Urothelium cell line (cell line): ENCODE data around the gene FBN3.
A peak's percentile ranks its signal among the peaks of the same experiment; 100 is the strongest.

Experiments used
- DNase-seq: peaks from one replicate; pipeline ENCODE4 v3.0.0; 2011; ENCODE audit warnings: low spot score, mixed read lengths
- FAIRE-seq: peaks from 2 replicates; lab custom pipeline; 2011; peaks lifted over from hg19 to GRCh38; lab: Jason Lieb, UNC

Gene FBN3

GRCh38 chr19:8094336-8094735, 55.1 kb downstream of the FBN3 start:
- DNase-seq (no peak), FAIRE-seq (no peak)

- DNase-seq (no peak), FAIRE-seq (no peak)
These were observed 55.7 kb downstream of the FBN3 start for GRCh38 chr19:8093740-8094139.

GRCh38 chr19:8090950-8091349, 58.4 kb downstream of the FBN3 start:
- DNase-seq (no peak), FAIRE-seq (no peak)

GRCh38 chr19:8089664-8090601, 59.5 kb downstream of the FBN3 start:
- DNase-seq (no peak), FAIRE-seq (no peak)

- FAIRE-seq (no peak), DNase-seq (no peak)
These were observed 60.4 kb downstream of the FBN3 start for GRCh38 chr19:8088752-8089663.

- DNase-seq (no peak), FAIRE-seq (no peak)
These were observed 61.5 kb downstream of the FBN3 start for GRCh38 chr19:8087876-8088275.

- FAIRE-seq: no peak
These were observed 62.5 kb downstream of the FBN3 start for GRCh38 chr19:8086849-8087248.

GRCh38 chr19:8085598-8086408, 63.6 kb downstream of the FBN3 start:
- peak; percentile 26 for DNase-seq
- FAIRE-seq: no peak

More at GRCh38 chr19:8086849-8087248, 62.5 kb downstream of the FBN3 start:
- DNase-seq: no peak

- DNase-seq: no peak
- FAIRE-seq: no peak
These were observed 65.2 kb downstream of the FBN3 start for GRCh38 chr19:8084152-8084551.

GRCh38 chr19:8083141-8083540, 66.3 kb downstream of the FBN3 start:
- no peak for FAIRE-seq

GRCh38 chr19:8081569-8082550, 67.5 kb downstream of the FBN3 start:
- FAIRE-seq: no peak

More at GRCh38 chr19:8083141-8083540, 66.3 kb downstream of the FBN3 start:
- no peak for DNase-seq

GRCh38 chr19:8080832-8081231, 68.6 kb downstream of the FBN3 start:
- FAIRE-seq: no peak
- DNase-seq: no peak

More at GRCh38 chr19:8081569-8082550, 67.5 kb downstream of the FBN3 start:
- DNase-seq: no peak

GRCh38 chr19:8079988-8080387, 69.4 kb downstream of the FBN3 start:
- DNase-seq: no peak
- FAIRE-seq: no peak

- FAIRE-seq (no peak), DNase-seq (no peak)
These were observed 74.0 kb downstream of the FBN3 start for GRCh38 chr19:8075158-8076074.

GRCh38 chr19:8074501-8074900, 74.9 kb downstream of the FBN3 start:
- DNase-seq (no peak), FAIRE-seq (no peak)

GRCh38 chr19:8071912-8072311, 77.5 kb downstream of the FBN3 start:
- FAIRE-seq: no peak
- no peak for DNase-seq

GRCh38 chr19:8069096-8069973, 80.1 kb downstream of the FBN3 start:
- FAIRE-seq (no peak), DNase-seq (no peak)
